HepG2 (cell line): ENCODE data around the gene OAS1. TPM values are rescaled to one million over a fixed set of nuclear protein-coding genes. Genes with fewer than 3 reads are reported as not detected.

Experiments
- AKNA ChIP-seq: sonication (generic); formaldehyde crosslinking; IDR thresholded peaks from 2 replicates; pipeline ENCODE4 v1.4.0; 2020; ENCODE audit warnings: missing genetic modification reagents, borderline replicate concordance
- CBX2 ChIP-seq, 2 experiments: fragments of 200-600 bp in 1 of 2; sonication (generic); formaldehyde crosslinking in 1 of 2; IDR thresholded peaks; 2 replicates each; pipeline versions ENCODE4 v1.7.0 to v1.8.1; 2018 to 2022; ENCODE audit warnings: low read depth in 2 of 2, low read length in 1 of 2, mild to moderate bottlenecking in 1 of 2, missing genetic modification reagents in 1 of 2
- CEBPG ChIP-seq: IDR thresholded peaks from 2 replicates; pipeline ENCODE4 v1.6.1; 2016
- DNMT3B ChIP-seq: conservative IDR thresholded peaks from 2 replicates; pipeline ENCODE4 v1.6.1; 2016; ENCODE audit warnings: missing biosample characterization, control low read depth
- GFI1 ChIP-seq: sonication (generic); formaldehyde crosslinking; IDR thresholded peaks from 2 replicates; pipeline ENCODE4 v1.5.0; 2020; ENCODE audit warnings: missing genetic modification reagents, mild to moderate bottlenecking, borderline replicate concordance
- HNF1B ChIP-seq: sonication (generic); formaldehyde crosslinking; IDR thresholded peaks from 2 replicates; pipeline ENCODE4 v1.5.1; 2020; ENCODE audit warnings: mild to moderate bottlenecking, moderate library complexity, missing genetic modification reagents
- HNF4A ChIP-seq: sonication (generic); formaldehyde crosslinking; IDR thresholded peaks from 2 replicates; pipeline ENCODE4 v1.4.0; 2020; ENCODE audit warnings: missing genetic modification reagents
- JDP2 ChIP-seq: sonication (generic); formaldehyde crosslinking; IDR thresholded peaks from 2 replicates; pipeline ENCODE4 v1.8.1; 2022; ENCODE audit warnings: missing genetic modification reagents, borderline replicate concordance
- MAFF ChIP-seq: IDR thresholded peaks from 2 replicates; pipeline ENCODE4 v1.6.1; 2011; ENCODE audit warnings: low read depth, low read length, improper control_type of control experiment
- NR2F2 ChIP-seq: IDR thresholded peaks from 2 replicates; pipeline ENCODE4 v1.6.1; 2012; ENCODE audit warnings: low read depth, inconsistent platforms, borderline replicate concordance
- PHF8 ChIP-seq: sonication (generic); formaldehyde crosslinking; IDR thresholded peaks from 2 replicates; pipeline ENCODE4 v1.5.0; 2020; ENCODE audit warnings: missing genetic modification reagents
- POLR2G ChIP-seq: fragments of 200-400 bp; formaldehyde crosslinking; IDR thresholded peaks from 2 replicates; pipeline ENCODE4 v1.6.1; 2018; ENCODE audit warnings: mild to moderate bottlenecking, low read depth, low read length, moderate library complexity
- RBM22 ChIP-seq: fragments of 200-400 bp; formaldehyde crosslinking; optimal IDR thresholded peaks from 2 replicates; pipeline ENCODE3; 2017; ENCODE audit warnings: mild to moderate bottlenecking, low read length, moderate library complexity
- RELA ChIP-seq: sonication (generic); formaldehyde crosslinking; IDR thresholded peaks from 2 replicates; pipeline ENCODE4 v1.4.0; 2020; ENCODE audit warnings: missing genetic modification reagents
- RXRA ChIP-seq: sonication (generic); formaldehyde crosslinking; IDR thresholded peaks from 2 replicates; pipeline ENCODE4 v1.5.1; 2020; ENCODE audit warnings: missing genetic modification reagents
- TAF1 ChIP-seq: sonication (generic); formaldehyde crosslinking; IDR thresholded peaks from 2 replicates; pipeline ENCODE4 v1.4.0; 2020; ENCODE audit warnings: missing genetic modification reagents
- TBX2 ChIP-seq: sonication (generic); formaldehyde crosslinking; IDR thresholded peaks from 2 replicates; pipeline ENCODE4 v1.5.0; 2020; ENCODE audit warnings: missing genetic modification reagents, mild to moderate bottlenecking, borderline replicate concordance
- ZMAT5 ChIP-seq: sonication (generic); formaldehyde crosslinking; IDR thresholded peaks from 2 replicates; pipeline ENCODE4 v1.5.0; 2020; ENCODE audit warnings: mild to moderate bottlenecking, low read depth, missing genetic modification reagents, borderline replicate concordance
- ZNF256 ChIP-seq: sonication (generic); formaldehyde crosslinking; conservative IDR thresholded peaks from 2 replicates; pipeline ENCODE4 v1.4.0; 2020; ENCODE audit warnings: missing genetic modification reagents
- ZNF547 ChIP-seq: sonication (generic); formaldehyde crosslinking; IDR thresholded peaks from 2 replicates; pipeline ENCODE4 v1.5.1; 2020; ENCODE audit warnings: mild to moderate bottlenecking, missing genetic modification reagents
- ZNF580 ChIP-seq: IDR thresholded peaks from 2 replicates; pipeline ENCODE4 v1.6.1; 2016; ENCODE audit warnings: low read depth, borderline replicate concordance
- ZNF674 ChIP-seq: sonication (generic); formaldehyde crosslinking; IDR thresholded peaks from 2 replicates; pipeline ENCODE4 v1.5.0; 2020; ENCODE audit warnings: low read depth, mild to moderate bottlenecking, missing genetic modification reagents
- ZNF749 ChIP-seq: sonication (generic); formaldehyde crosslinking; IDR thresholded peaks from 2 replicates; pipeline ENCODE4 v1.8.0; 2022; ENCODE audit warnings: mild to moderate bottlenecking, missing genetic modification reagents, moderate library complexity, borderline replicate concordance
- polyA plus RNA-seq, 8 experiments: library from polyadenylated mRNA; depleted of rRNA in 3 of 8; stranded (reverse) in 7 of 8; unstranded in 1 of 8; fragments of >200 nt; fragmentation: Illumina TruSeq in 4 of 8; extraction: Trizol in 4 of 8; gene quantifications; 2 replicates each; pipeline versions ENCODE4 v1.2.1 to v1.2.3, GENCODE V29; 2011 to 2016; ENCODE audit warnings: low read depth in 4 of 8, missing spikeins in 1 of 8, mixed read lengths in 1 of 8; ENCODE audit not compliant: insufficient read depth in 1 of 8
- total RNA-seq, 5 experiments: library from RNA; depleted of rRNA; stranded (reverse); fragments of >200 nt; fragmentation: Illumina TruSeq; extraction: Trizol; gene quantifications; 2 replicates each; pipeline ENCODE4 v1.2.3, GENCODE V29; 2016; ENCODE audit warnings: low read depth in 1 of 5

Gene OAS1
- total and polyA plus RNA-seq, 2 of the 13 experiments (the other 11 are each of a cell fraction or from before 2014, with no cell fraction given), result 6.5 to 10.6 TPM

GRCh38 chr12:112906712-112907414 is at the start of gene OAS1 (continued):
- TF ChIP-seq CBX2 (IDR thresholded peaks at IDR 0.05; ENCODE audit: low read depth, low read length), result no peak
- TF ChIP-seq CBX2 (CRISPR knock-in tag; IDR thresholded peaks at IDR 0.05; ENCODE audit: low read depth), result no peak
- no peak for TF ChIP-seq ZNF749 (CRISPR knock-in tag)
- no peak for TF ChIP-seq DNMT3B (CRISPR knock-in tag)
- TF ChIP-seq HNF1B (CRISPR knock-in tag), result 0 out of 2 replicates have a peak, but pooled peaks have one; percentile 30
- TF ChIP-seq NR2F2, result no peak
- no peak for TF ChIP-seq RELA (CRISPR knock-in tag)
- peak; percentile 34; the same call in 1 of the 2 replicates for TF ChIP-seq PHF8 (CRISPR knock-in tag)
- TF ChIP-seq GFI1, result peak; percentile 54; the same call in 1 of the 2 replicates
- TF ChIP-seq TAF1 (CRISPR knock-in tag), result peak; percentile 48; the same call in 1 of the 2 replicates
- no peak for TF ChIP-seq ZNF256 (CRISPR knock-in tag)
- TF ChIP-seq RBM22, result no peak
- TF ChIP-seq ZNF580, result no peak
- TF ChIP-seq HNF4A (CRISPR knock-in tag), result peak; percentile 70; the same call in 1 of the 2 replicates
- no peak for TF ChIP-seq RXRA
- TF ChIP-seq TBX2 (CRISPR knock-in tag), result 0 out of 2 replicates have a peak, but pooled peaks have one; percentile 12
- TF ChIP-seq ZMAT5 (CRISPR knock-in tag), result no peak
- 0 out of 2 replicates have a peak, but pooled peaks have one; percentile 3 for TF ChIP-seq CEBPG (CRISPR knock-in tag)
- peak; percentile 70 for TF ChIP-seq MAFF
- TF ChIP-seq ZNF547, result no peak
- TF ChIP-seq ZNF674 (CRISPR knock-in tag), result no peak
- TF ChIP-seq POLR2G, result peak; percentile 51; the same call in 1 of the 2 replicates
- TF ChIP-seq JDP2, result no peak
- TF ChIP-seq AKNA (CRISPR knock-in tag), result no peak
